ENCODE measurements around the gene ATP9B. TPM values are rescaled to one million over a fixed set of nuclear protein-coding genes. Genes with fewer than 3 reads are reported as not detected.

Gene ATP9B
- polyA plus RNA-seq, 3 donors: 7.2 to 20.3 (median 14.0) TPM

DNA sequence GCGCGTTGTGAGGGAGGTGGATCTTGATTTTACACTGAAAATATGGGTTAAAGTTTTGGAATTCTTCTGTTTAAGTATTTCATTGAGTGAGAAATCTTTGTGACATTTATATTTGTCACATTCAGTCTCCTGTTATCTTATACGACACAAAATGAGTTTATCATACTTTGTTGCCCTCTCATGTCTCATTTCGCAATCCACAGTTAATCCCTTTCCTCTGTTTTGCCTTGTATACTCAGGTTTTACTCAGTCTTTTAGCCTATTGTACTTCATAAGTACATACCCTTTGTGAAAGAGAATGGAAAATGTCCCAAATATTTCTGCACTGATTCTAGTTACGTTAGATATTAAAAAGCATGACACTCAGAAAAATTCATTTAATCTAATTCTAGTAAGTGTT lies 142.7 kb downstream of the ATP9B start:
- peaks cover 10 to 35% of the 10 kb centered on the region in 2 donors for H3K36me3 ChIP-seq (replicated peaks in 1 of 2; ENCODE audit: control insufficient read depth in 1 of 2, insufficient read depth in 2 of 2, low read length in 2 of 2)
- intact Hi-C loops (cut with micrococcal nuclease): no loop called here
- no peaks in the 10 kb centered on the region for H3K4me1 ChIP-seq (ENCODE audit: control insufficient read depth in 1 of 2, insufficient read depth in 2 of 2, low read length in 2 of 2)
- no peak overlapping the region for H2AFZ ChIP-seq (ENCODE audit: insufficient read depth, low read depth, low read length, poor library complexity, severe bottlenecking)
- peaks cover 5% of the 10 kb centered on the region for H3K4me1 Mint-ChIP-seq
- DNase-seq: no peak
- H3K9me3 ChIP-seq (replicated peaks in 1 of 2; ENCODE audit: control insufficient read depth in 1 of 2, insufficient read depth in 1 of 2, low read length in 2 of 2): no peaks in the 10 kb centered on the region
- peaks cover 24 to 31% of the 10 kb centered on the region in 2 donors for H3K36me3 Mint-ChIP-seq
- TF ChIP-seq, protein P1, sequence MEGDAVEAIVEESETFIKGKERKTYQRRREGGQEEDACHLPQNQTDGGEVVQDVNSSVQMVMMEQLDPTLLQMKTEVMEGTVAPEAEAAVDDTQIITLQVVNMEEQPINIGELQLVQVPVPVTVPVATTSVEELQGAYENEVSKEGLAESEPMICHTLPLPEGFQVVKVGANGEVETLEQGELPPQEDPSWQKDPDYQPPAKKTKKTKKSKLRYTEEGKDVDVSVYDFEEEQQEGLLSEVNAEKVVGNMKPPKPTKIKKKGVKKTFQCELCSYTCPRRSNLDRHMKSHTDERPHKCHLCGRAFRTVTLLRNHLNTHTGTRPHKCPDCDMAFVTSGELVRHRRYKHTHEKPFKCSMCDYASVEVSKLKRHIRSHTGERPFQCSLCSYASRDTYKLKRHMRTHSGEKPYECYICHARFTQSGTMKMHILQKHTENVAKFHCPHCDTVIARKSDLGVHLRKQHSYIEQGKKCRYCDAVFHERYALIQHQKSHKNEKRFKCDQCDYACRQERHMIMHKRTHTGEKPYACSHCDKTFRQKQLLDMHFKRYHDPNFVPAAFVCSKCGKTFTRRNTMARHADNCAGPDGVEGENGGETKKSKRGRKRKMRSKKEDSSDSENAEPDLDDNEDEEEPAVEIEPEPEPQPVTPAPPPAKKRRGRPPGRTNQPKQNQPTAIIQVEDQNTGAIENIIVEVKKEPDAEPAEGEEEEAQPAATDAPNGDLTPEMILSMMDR (IDR thresholded peaks at IDR 0.05): no peak
- H3K4me3 Mint-ChIP-seq: no peak overlapping the region
- peaks cover 0 to 4% (median 0%) of the 10 kb centered on the region in 7 donors for H3K9me3 Mint-ChIP-seq
- no peak overlapping the region for H3K27ac Mint-ChIP-seq
- H3K27me3 ChIP-seq (ENCODE audit: control insufficient read depth in 2 of 2, insufficient read depth in 2 of 2, low read length in 2 of 2): no peaks in the 10 kb centered on the region
- H3K79me2 ChIP-seq (ENCODE audit: insufficient read depth, low read length): no peaks in the 10 kb centered on the region
- H3K4me2 ChIP-seq (replicated peaks; ENCODE audit: extremely low read depth, low read length, poor library complexity, severe bottlenecking): no peak overlapping the region
- H4K20me1 ChIP-seq (ENCODE audit: insufficient read depth, low read length): peaks cover 5% of the 10 kb centered on the region
- no peak overlapping the region for H3K9ac ChIP-seq (ENCODE audit: insufficient read depth, low read length, poor library complexity, severe bottlenecking)
- H3K27ac ChIP-seq (ENCODE audit: low read depth in 1 of 2, low read length in 2 of 2): no peak overlapping the region
- no peak overlapping the region for H3K4me3 ChIP-seq (replicated peaks in 1 of 3; ENCODE audit: low read depth in 2 of 3, low read length in 3 of 3)
- peaks cover 0 to 2% (median 0%) of the 10 kb centered on the region in 3 donors for H3K27me3 Mint-ChIP-seq (ENCODE audit: low read depth in 3 of 3)
- WGBS (ENCODE audit: insufficient coverage): no CpG with 5 or more reads among the region's 5 CpGs

DNA sequence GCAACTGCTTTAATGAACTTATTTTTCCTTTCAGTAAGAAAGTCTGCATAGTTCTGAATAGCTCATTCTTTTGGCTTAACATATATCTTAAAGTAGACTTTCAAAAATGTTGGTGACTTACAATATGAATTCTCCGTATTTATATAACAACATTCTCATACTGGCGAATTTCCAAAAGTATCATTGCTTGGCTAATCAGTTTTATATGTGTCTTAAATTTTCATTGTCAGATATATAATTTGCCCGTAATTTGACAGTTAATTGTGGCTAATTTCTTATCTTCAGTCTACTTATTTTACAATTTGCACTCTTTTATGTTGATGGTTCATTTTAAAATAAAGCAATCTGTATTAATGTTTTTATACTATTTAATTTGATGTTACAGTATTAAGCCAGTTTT lies 144.9 kb downstream of the ATP9B start:
- H2AFZ ChIP-seq (ENCODE audit: insufficient read depth, low read depth, low read length, poor library complexity, severe bottlenecking): no peak overlapping the region
- H3K4me2 ChIP-seq (replicated peaks; ENCODE audit: extremely low read depth, low read length, poor library complexity, severe bottlenecking): no peak overlapping the region
- TF ChIP-seq, protein P1 (IDR thresholded peaks at IDR 0.05): no peak
- H3K36me3 ChIP-seq (replicated peaks in 1 of 2; ENCODE audit: control insufficient read depth in 1 of 2, insufficient read depth in 2 of 2, low read length in 2 of 2): peaks cover 0 to 15% of the 10 kb centered on the region in 2 donors
- H3K9ac ChIP-seq (ENCODE audit: insufficient read depth, low read length, poor library complexity, severe bottlenecking): no peak overlapping the region
- Mint-ChIP-seq H3K36me3 (peaks cover 13 to 21% of the 10 kb centered on the region in 2 donors), H3K27me3 (ENCODE audit: low read depth in 3 of 3) (peaks cover 0 to 4% (median 0%) of the 10 kb centered on the region in 3 donors), H3K4me1 (peaks cover 12% of the 10 kb centered on the region), H3K27ac (no peak overlapping the region), H3K9me3 (peaks cover 0 to 5% (median 1%) of the 10 kb centered on the region in 7 donors), H3K4me3 (no peak overlapping the region)
- intact Hi-C loops (cut with micrococcal nuclease): no loop called here
- H3K4me3 ChIP-seq (replicated peaks in 1 of 3; ENCODE audit: low read depth in 2 of 3, low read length in 3 of 3): no peak overlapping the region
- H3K4me1 ChIP-seq (ENCODE audit: control insufficient read depth in 1 of 2, insufficient read depth in 2 of 2, low read length in 2 of 2): peaks cover 6 to 7% of the 10 kb centered on the region in 2 donors
- no CpG with 5 or more reads among the region's 3 CpGs for WGBS (ENCODE audit: insufficient coverage)
- no peak for DNase-seq
- no peak overlapping the region for H3K27ac ChIP-seq (ENCODE audit: low read depth in 1 of 2, low read length in 2 of 2)
- peaks cover 5% of the 10 kb centered on the region for H4K20me1 ChIP-seq (ENCODE audit: insufficient read depth, low read length)
- H3K27me3 ChIP-seq (ENCODE audit: control insufficient read depth in 2 of 2, insufficient read depth in 2 of 2, low read length in 2 of 2): no peaks in the 10 kb centered on the region
- H3K9me3 ChIP-seq (replicated peaks in 1 of 2; ENCODE audit: control insufficient read depth in 1 of 2, insufficient read depth in 1 of 2, low read length in 2 of 2): no peaks in the 10 kb centered on the region
- no peaks in the 10 kb centered on the region for H3K79me2 ChIP-seq (ENCODE audit: insufficient read depth, low read length)

Measured in CD14-positive monocyte (primary cell).